Muscle layer of colon (tissue), 2 donors: ENCODE data around the gene POTEE.
"Not testable (repeated sequence)": the region's sequence is repeated elsewhere in the genome, so short reads cannot be mapped to it uniquely, and the experiment has no call there.

Source experiments
- H3K27ac ChIP-seq: one replicate; pipeline ENCODE4 v1.7.0; 2013; ENCODE audit warnings: low read depth, mild to moderate bottlenecking, low read length, moderate library complexity
- H3K27me3 ChIP-seq, 2 donors: one replicate each; pipeline ENCODE4 v1.7.0; 2013; ENCODE audit warnings: low read length in 2 of 2, mild to moderate bottlenecking in 2 of 2; ENCODE audit not compliant: insufficient read depth in 2 of 2, control insufficient read depth in 1 of 2
- H3K36me3 ChIP-seq: one replicate; pipeline ENCODE4 v1.7.0; 2013; ENCODE audit warnings: mild to moderate bottlenecking, low read length; ENCODE audit not compliant: insufficient read depth
- H3K4me1 ChIP-seq: one replicate; pipeline ENCODE4 v1.7.0; 2013; ENCODE audit warnings: mild to moderate bottlenecking, low read length; ENCODE audit not compliant: insufficient read depth
- H3K4me3 ChIP-seq, 2 donors: one replicate each; pipeline ENCODE4 v1.7.0; 2013; ENCODE audit warnings: low read length in 2 of 2, low read depth in 1 of 2, mild to moderate bottlenecking in 1 of 2, moderate library complexity in 1 of 2
- H3K9ac ChIP-seq: one replicate; pipeline ENCODE4 v1.7.0; 2013; ENCODE audit warnings: low read length
- H3K9me3 ChIP-seq: one replicate; pipeline ENCODE4 v1.7.0; 2013; ENCODE audit warnings: mild to moderate bottlenecking, low read length
- donor health status: abdominal sarcoma.
- donor health status: Adenocarcinoma of cecum.

POTEE gene

DNA sequence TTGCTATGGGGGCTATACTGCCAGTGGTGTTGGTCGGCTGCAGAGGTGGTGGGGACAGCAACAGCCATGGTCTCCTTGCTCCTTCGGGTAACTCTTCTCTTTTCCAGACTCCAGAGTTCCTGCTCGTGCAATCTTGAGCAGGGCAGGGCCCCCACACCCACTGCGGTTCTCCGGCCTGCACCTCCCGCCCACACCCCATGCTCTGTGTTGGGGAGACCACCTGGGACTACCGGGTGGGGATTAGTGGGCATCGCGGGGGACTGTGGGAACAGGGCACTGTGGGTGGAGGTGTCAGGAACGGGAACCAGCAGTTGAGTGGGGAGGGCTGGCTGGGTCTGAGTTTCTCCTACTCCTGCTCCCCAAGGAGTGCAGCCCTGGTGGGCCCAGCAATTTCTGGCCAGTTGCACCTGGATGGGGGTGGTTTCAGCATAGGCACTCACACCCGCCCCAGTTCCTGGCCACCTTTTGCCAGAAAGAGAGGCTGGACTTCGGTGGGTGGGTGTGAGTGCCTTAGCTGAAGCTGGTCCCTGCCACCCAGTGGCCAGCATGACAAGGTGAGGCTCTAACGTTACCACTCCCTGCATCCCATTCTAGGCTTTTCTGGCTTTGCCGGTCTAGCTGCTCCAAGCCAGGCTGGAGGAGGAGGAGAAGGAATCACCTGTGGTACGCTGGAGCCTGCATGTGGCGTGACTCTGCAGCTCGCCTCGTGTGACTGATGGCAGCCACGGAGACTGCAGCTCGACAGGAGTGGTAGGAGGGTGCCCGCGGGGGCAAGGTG lies 1.3 kb downstream of the POTEE start:
- not testable (repeated sequence) for H3K4me3 ChIP-seq, H3K9ac ChIP-seq, H3K9me3 ChIP-seq, H3K36me3 ChIP-seq, H3K27me3 ChIP-seq, H3K27ac ChIP-seq, H3K4me1 ChIP-seq

GRCh38 chr2:131217238-131217986 lies 8.1 kb downstream of the POTEE start:
- H3K36me3 ChIP-seq, H3K9ac ChIP-seq, H3K9me3 ChIP-seq, H3K27me3 ChIP-seq, H3K4me3 ChIP-seq, H3K4me1 ChIP-seq, H3K27ac ChIP-seq: not testable (repeated sequence)

DNA sequence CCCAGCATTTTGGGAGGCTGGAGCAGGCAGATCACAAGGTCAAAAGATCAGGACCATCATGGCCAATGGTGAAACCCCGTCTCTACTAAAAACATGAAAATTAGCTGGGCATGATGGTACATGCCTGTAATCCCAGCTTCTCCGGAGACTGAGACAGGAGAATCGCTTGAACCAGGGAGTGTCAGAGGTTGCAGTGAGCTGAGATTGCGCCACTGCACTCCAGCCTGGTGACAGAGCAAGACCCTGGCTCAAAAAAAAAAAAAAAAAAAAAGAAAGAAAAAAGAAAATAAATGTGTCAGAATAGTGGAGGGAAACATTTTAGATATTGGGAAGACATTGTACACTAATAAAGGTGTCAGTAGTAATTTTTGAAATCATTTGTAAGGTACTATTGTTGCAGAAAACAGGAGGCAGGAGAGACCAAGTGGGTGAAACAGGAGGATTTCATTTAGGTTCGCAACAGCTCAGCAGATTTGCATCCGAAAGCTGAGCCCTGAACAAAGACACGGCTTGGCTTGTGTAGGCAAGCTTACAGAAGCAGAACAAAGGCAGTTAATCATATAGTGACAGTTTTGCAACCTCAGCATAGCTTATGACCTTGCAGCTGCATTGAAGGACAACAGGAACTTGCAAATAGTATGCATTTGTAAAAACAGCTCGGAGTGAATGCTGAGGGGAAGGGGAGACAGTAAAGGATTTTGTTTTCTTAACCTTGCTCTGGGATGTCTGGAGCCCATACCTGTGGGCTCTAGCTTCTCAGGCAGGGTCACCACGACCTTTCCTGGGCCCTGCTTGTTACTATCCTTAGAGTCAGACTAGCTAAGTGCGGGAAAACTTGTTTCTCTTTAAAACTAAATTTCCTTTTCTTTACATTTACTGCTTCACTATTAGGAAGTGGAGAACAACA lies 26.5 kb downstream of the POTEE start:
- not testable (repeated sequence) for H3K27me3 ChIP-seq, H3K4me3 ChIP-seq, H3K27ac ChIP-seq, H3K9ac ChIP-seq, H3K4me1 ChIP-seq, H3K36me3 ChIP-seq, H3K9me3 ChIP-seq
